ENCODE data around the gene BMP2. TPM values are rescaled to one million over a fixed set of nuclear protein-coding genes. Genes with fewer than 3 reads are reported as not detected.

Gene BMP2
- total and polyA plus RNA-seq, 2 experiments from 2014 or later, result 0.73 to 1.0 TPM

- no peaks in the 10 kb centered on the region for H3K27me3 ChIP-seq (ENCODE audit: insufficient read depth)
- H3K4me3 Mint-ChIP-seq, result no peak overlapping the region
- no peaks in the 10 kb centered on the region for H3K9me3 Mint-ChIP-seq
- ATAC-seq (no peak), DNase-seq (ENCODE audit: low spot score) (no peak)
- H2AFZ ChIP-seq, result no peak overlapping the region
- no peak for TF ChIP-seq EZH2 (IDR thresholded peaks at IDR 0.05; ENCODE audit: low read depth, unreplicated experiment)
- TF ChIP-seq, protein P1, sequence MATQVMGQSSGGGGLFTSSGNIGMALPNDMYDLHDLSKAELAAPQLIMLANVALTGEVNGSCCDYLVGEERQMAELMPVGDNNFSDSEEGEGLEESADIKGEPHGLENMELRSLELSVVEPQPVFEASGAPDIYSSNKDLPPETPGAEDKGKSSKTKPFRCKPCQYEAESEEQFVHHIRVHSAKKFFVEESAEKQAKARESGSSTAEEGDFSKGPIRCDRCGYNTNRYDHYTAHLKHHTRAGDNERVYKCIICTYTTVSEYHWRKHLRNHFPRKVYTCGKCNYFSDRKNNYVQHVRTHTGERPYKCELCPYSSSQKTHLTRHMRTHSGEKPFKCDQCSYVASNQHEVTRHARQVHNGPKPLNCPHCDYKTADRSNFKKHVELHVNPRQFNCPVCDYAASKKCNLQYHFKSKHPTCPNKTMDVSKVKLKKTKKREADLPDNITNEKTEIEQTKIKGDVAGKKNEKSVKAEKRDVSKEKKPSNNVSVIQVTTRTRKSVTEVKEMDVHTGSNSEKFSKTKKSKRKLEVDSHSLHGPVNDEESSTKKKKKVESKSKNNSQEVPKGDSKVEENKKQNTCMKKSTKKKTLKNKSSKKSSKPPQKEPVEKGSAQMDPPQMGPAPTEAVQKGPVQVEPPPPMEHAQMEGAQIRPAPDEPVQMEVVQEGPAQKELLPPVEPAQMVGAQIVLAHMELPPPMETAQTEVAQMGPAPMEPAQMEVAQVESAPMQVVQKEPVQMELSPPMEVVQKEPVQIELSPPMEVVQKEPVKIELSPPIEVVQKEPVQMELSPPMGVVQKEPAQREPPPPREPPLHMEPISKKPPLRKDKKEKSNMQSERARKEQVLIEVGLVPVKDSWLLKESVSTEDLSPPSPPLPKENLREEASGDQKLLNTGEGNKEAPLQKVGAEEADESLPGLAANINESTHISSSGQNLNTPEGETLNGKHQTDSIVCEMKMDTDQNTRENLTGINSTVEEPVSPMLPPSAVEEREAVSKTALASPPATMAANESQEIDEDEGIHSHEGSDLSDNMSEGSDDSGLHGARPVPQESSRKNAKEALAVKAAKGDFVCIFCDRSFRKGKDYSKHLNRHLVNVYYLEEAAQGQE (IDR thresholded peaks at IDR 0.05; ENCODE audit: unreplicated experiment), result no peak
- no peak for TF ChIP-seq ZNF114 (CRISPR knock-in tag; IDR thresholded peaks at IDR 0.05)
- TF ChIP-seq, protein P2, sequence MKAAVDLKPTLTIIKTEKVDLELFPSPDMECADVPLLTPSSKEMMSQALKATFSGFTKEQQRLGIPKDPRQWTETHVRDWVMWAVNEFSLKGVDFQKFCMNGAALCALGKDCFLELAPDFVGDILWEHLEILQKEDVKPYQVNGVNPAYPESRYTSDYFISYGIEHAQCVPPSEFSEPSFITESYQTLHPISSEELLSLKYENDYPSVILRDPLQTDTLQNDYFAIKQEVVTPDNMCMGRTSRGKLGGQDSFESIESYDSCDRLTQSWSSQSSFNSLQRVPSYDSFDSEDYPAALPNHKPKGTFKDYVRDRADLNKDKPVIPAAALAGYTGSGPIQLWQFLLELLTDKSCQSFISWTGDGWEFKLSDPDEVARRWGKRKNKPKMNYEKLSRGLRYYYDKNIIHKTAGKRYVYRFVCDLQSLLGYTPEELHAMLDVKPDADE (IDR thresholded peaks at IDR 0.05), result no peak
- TF ChIP-seq NANOG (IDR thresholded peaks at IDR 0.05; ENCODE audit: borderline replicate concordance), result no peak
- no peak for TF ChIP-seq JUNB (IDR thresholded peaks at IDR 0.05; ENCODE audit: unreplicated experiment)
- no peak for TF ChIP-seq CREB1 (CRISPR knock-in tag; IDR thresholded peaks at IDR 0.05; ENCODE audit: low read depth)
- TF ChIP-seq, protein P3, sequence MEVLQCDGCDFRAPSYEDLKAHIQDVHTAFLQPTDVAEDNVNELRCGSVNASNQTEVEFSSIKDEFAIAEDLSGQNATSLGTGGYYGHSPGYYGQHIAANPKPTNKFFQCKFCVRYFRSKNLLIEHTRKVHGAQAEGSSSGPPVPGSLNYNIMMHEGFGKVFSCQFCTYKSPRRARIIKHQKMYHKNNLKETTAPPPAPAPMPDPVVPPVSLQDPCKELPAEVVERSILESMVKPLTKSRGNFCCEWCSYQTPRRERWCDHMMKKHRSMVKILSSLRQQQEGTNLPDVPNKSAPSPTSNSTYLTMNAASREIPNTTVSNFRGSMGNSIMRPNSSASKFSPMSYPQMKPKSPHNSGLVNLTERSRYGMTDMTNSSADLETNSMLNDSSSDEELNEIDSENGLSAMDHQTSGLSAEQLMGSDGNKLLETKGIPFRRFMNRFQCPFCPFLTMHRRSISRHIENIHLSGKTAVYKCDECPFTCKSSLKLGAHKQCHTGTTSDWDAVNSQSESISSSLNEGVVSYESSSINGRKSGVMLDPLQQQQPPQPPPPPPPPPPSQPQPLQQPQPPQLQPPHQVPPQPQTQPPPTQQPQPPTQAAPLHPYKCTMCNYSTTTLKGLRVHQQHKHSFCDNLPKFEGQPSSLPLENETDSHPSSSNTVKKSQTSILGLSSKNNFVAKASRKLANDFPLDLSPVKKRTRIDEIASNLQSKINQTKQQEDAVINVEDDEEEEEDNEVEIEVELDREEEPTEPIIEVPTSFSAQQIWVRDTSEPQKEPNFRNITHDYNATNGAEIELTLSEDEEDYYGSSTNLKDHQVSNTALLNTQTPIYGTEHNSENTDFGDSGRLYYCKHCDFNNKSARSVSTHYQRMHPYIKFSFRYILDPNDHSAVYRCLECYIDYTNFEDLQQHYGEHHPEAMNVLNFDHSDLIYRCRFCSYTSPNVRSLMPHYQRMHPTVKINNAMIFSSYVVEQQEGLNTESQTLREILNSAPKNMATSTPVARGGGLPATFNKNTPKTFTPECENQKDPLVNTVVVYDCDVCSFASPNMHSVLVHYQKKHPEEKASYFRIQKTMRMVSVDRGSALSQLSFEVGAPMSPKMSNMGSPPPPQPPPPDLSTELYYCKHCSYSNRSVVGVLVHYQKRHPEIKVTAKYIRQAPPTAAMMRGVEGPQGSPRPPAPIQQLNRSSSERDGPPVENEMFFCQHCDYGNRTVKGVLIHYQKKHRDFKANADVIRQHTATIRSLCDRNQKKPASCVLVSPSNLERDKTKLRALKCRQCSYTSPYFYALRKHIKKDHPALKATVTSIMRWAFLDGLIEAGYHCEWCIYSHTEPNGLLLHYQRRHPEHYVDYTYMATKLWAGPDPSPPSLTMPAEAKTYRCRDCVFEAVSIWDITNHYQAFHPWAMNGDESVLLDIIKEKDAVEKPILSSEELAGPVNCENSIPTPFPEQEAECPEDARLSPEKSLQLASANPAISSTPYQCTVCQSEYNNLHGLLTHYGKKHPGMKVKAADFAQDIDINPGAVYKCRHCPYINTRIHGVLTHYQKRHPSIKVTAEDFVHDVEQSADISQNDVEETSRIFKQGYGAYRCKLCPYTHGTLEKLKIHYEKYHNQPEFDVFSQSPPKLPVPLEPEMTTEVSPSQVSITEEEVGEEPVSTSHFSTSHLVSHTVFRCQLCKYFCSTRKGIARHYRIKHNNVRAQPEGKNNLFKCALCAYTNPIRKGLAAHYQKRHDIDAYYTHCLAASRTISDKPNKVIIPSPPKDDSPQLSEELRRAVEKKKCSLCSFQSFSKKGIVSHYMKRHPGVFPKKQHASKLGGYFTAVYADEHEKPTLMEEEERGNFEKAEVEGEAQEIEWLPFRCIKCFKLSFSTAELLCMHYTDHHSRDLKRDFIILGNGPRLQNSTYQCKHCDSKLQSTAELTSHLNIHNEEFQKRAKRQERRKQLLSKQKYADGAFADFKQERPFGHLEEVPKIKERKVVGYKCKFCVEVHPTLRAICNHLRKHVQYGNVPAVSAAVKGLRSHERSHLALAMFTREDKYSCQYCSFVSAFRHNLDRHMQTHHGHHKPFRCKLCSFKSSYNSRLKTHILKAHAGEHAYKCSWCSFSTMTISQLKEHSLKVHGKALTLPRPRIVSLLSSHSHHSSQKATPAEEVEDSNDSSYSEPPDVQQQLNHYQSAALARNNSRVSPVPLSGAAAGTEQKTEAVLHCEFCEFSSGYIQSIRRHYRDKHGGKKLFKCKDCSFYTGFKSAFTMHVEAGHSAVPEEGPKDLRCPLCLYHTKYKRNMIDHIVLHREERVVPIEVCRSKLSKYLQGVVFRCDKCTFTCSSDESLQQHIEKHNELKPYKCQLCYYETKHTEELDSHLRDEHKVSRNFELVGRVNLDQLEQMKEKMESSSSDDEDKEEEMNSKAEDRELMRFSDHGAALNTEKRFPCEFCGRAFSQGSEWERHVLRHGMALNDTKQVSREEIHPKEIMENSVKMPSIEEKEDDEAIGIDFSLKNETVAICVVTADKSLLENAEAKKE (CRISPR knock-in tag; IDR thresholded peaks at IDR 0.05), result no peak
- no peak for TF ChIP-seq ZNF331 (CRISPR knock-in tag; IDR thresholded peaks at IDR 0.05; ENCODE audit: low read depth)
- H3K27me3 Mint-ChIP-seq (ENCODE audit: insufficient read depth, low read depth, poor library complexity), result peaks cover 3% of the 10 kb centered on the region
- H3K4me3 ChIP-seq, result no peak overlapping the region
- H3F3A ChIP-seq (replicated peaks; ENCODE audit: low read depth), result no peaks in the 10 kb centered on the region
- no peak overlapping the region for H3K4me2 ChIP-seq
- H3K27ac ChIP-seq (ENCODE audit: low read depth), result no peak overlapping the region
- H3K36me3 Mint-ChIP-seq (ENCODE audit: low read depth), result no peaks in the 10 kb centered on the region
- H3K27ac Mint-ChIP-seq, result no peak overlapping the region
- no peaks in the 10 kb centered on the region for H3K79me2 ChIP-seq (replicated peaks; ENCODE audit: insufficient read depth)
- peaks cover 3% of the 10 kb centered on the region; the same call in 2 of the 3 replicates for H3K4me1 Mint-ChIP-seq
- H4K20me1 ChIP-seq (replicated peaks; ENCODE audit: insufficient read depth), result no peaks in the 10 kb centered on the region
- no peaks in the 10 kb centered on the region for H3K36me3 ChIP-seq (ENCODE audit: insufficient read depth)
- H3K9me2 ChIP-seq (ENCODE audit: insufficient read depth), result no peaks in the 10 kb centered on the region
- H3K4me1 ChIP-seq (ENCODE audit: insufficient read depth), result 0 out of 2 replicates have a peak, but pooled peaks cover 2% of the 10 kb centered on the region
Observed at GRCh38 chr20:6792789-6793188, 25.3 kb downstream of the BMP2 start.
